KMS-11 (cell line): ENCODE data around the gene ELOVL7.

ENCODE experiments used
- H2AFZ ChIP-seq: fragments of 200-600 bp; sonication (generic); 2 replicates; pipeline ENCODE4 v1.6.1; 2016; ENCODE audit warnings: antibody characterized with exemption, mixed run types, low read depth
- H3K27ac ChIP-seq: fragments of 200-600 bp; sonication (generic); 2 replicates; pipeline ENCODE4 v1.6.1; 2016; ENCODE audit warnings: mild to moderate bottlenecking, mixed run types
- H3K27me3 ChIP-seq: fragments of 200-600 bp; sonication (generic); 2 replicates; pipeline ENCODE4 v1.6.1; 2017; ENCODE audit warnings: mild to moderate bottlenecking, low read depth, mixed run types, moderate library complexity; ENCODE audit not compliant: insufficient read depth
- H3K36me3 ChIP-seq: fragments of 200-600 bp; sonication (generic); 2 replicates; pipeline ENCODE4 v1.6.1; 2017; ENCODE audit warnings: mild to moderate bottlenecking, mixed run types; ENCODE audit not compliant: insufficient read depth
- H3K4me1 ChIP-seq: fragments of 200-600 bp; sonication (generic); 2 replicates; pipeline ENCODE4 v1.6.1; 2016; ENCODE audit warnings: mild to moderate bottlenecking, low read depth, mixed run types; ENCODE audit not compliant: poor library complexity, severe bottlenecking
- H3K4me2 ChIP-seq: fragments of 200-600 bp; sonication (generic); 2 replicates; pipeline ENCODE4 v1.7.0; 2016; ENCODE audit warnings: mild to moderate bottlenecking, mixed run types
- H3K4me3 ChIP-seq: fragments of 200-600 bp; sonication (generic); IDR thresholded peaks from 2 replicates; pipeline ENCODE4 v1.6.1; 2017; ENCODE audit warnings: low read depth, low read length, mixed read lengths; ENCODE audit not compliant: insufficient read depth
- H3K79me2 ChIP-seq: fragments of 200-600 bp; sonication (generic); 2 replicates; pipeline ENCODE4 v1.6.1; 2016; ENCODE audit warnings: low read depth, mixed run types; ENCODE audit not compliant: insufficient read depth
- H3K9ac ChIP-seq: fragments of 200-600 bp; sonication (generic); 2 replicates; pipeline ENCODE4 v1.6.1; 2016; ENCODE audit warnings: mild to moderate bottlenecking, mixed run types
- H4K20me1 ChIP-seq: fragments of 200-600 bp; sonication (generic); 2 replicates; pipeline ENCODE4 v1.6.1; 2016; ENCODE audit warnings: mild to moderate bottlenecking, mixed run types; ENCODE audit not compliant: insufficient read depth
- TF ChIP-seq, protein P1 (sequence below): fragments of 200-600 bp; sonication (generic); conservative IDR thresholded peaks from 2 replicates; pipeline ENCODE4 v1.6.1; 2017; ENCODE audit warnings: low read depth, mild to moderate bottlenecking, antibody characterized with exemption, low read length, moderate library complexity, mixed read lengths

The ELOVL7 gene

DNA sequence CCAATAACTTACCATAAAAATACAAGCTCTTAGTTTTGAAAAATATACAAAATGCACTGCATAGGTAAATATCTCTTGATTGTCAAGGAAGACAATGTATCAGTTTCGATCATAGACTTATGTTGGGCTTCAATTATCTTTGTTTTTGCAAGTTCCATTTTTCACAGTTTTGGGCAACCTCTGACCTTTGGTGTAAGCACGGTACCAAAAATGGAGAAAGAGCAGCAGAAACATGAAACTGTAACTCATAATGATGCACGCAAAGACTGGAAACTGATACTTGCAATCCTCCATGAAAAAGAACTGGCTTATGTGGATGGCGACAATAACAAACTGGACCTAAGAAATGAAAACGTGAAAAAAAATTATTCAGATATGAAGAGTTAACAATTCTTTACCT, 89.6 kb downstream of the ELOVL7 start:
- Histone ChIP-seq H3K36me3 (no peaks in the 10 kb centered on the region), H3K79me2 (no peaks in the 10 kb centered on the region), H3K9ac (no peak overlapping the region), H3K27ac (no peak overlapping the region; the same call in 1 of the 2 replicates), H4K20me1 (no peaks in the 10 kb centered on the region), H3K4me1 (peaks cover 14% of the 10 kb centered on the region), H3K27me3 (no peaks in the 10 kb centered on the region), H3K4me3 (no peak overlapping the region), H3K4me2 (peak overlapping the region; percentile 20; the same call in 1 of the 2 replicates), H2AFZ (no peak overlapping the region)
- TF ChIP-seq, protein P1, sequence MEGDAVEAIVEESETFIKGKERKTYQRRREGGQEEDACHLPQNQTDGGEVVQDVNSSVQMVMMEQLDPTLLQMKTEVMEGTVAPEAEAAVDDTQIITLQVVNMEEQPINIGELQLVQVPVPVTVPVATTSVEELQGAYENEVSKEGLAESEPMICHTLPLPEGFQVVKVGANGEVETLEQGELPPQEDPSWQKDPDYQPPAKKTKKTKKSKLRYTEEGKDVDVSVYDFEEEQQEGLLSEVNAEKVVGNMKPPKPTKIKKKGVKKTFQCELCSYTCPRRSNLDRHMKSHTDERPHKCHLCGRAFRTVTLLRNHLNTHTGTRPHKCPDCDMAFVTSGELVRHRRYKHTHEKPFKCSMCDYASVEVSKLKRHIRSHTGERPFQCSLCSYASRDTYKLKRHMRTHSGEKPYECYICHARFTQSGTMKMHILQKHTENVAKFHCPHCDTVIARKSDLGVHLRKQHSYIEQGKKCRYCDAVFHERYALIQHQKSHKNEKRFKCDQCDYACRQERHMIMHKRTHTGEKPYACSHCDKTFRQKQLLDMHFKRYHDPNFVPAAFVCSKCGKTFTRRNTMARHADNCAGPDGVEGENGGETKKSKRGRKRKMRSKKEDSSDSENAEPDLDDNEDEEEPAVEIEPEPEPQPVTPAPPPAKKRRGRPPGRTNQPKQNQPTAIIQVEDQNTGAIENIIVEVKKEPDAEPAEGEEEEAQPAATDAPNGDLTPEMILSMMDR = no peak

DNA sequence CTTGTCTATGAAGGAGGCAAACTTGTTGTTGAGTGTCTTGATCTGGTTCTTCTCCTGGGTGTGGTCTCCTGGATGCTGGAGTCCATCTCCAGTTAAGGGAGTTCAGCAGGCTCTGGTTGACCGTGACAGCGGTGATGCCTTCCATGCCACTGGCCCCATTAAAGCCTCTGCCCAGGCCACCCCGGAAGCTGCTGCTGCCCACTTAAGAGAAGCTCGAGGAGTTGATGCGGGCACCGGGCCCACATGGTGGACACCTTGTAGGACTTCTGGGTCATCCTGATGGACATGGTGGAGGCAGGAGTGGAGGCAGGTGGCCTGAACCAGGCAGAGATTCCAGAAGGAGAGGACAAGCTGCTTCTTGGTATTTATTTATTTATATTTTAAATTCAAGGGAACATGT, 99.4 kb downstream of the ELOVL7 start:
- Histone ChIP-seq H3K4me3 (no peak overlapping the region), H3K27me3 (no peaks in the 10 kb centered on the region), H3K36me3 (no peaks in the 10 kb centered on the region), H4K20me1 (no peaks in the 10 kb centered on the region), H2AFZ (no peak overlapping the region), H3K4me2 (no peak overlapping the region), H3K4me1 (no peaks in the 10 kb centered on the region), H3K79me2 (no peaks in the 10 kb centered on the region), H3K27ac (no peak overlapping the region), H3K9ac (no peak overlapping the region)
- TF ChIP-seq, protein P1 = no peak

DNA sequence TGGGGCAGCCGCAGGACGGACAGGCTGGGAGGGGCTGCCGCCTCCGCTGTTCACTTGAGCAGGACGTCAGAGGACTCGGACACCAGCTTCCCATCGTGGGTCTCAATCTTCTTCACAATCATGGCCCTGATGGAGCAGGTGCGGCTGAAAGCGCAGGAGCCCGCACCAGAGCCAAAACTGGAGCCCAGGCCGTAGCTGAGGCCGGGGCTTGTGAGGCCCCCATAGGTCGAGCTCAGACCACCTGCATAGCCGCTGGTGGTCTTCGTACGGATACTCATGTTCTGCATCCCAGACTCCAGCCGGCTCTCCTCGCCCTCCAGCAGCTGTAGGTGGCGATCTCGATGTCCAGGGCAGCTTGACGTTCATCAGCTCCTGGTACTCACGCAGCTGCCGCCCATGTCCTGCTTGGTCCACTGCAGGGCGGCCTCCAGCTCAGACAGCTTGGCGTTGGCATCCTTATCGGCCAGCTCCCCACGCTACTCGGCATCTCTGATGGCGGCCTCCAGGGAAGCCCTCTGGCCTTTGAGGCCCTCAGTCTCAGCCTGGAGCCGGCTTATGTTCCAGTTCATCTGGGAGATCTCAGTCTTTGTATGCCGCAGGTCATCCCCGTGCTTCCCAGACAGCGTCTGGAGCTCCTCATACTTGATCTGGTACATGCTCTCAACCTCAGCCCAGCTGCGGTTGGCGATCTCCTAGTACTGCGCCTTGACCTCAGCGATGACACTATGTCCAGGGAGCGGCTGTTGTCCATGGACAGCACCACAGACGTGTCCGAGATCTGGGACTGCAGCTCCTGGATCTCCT, 100.4 kb downstream of the ELOVL7 start:
- no peak overlapping the region for H3K27ac ChIP-seq
- TF ChIP-seq, protein P1 = no peak
- H2AFZ ChIP-seq = no peak overlapping the region
- H3K9ac ChIP-seq = no peak overlapping the region
- no peaks in the 10 kb centered on the region for H3K79me2 ChIP-seq
- no peaks in the 10 kb centered on the region for H4K20me1 ChIP-seq
- H3K36me3 ChIP-seq = no peaks in the 10 kb centered on the region
- H3K4me2 ChIP-seq = no peak overlapping the region
- H3K4me1 ChIP-seq = no peaks in the 10 kb centered on the region
- no peaks in the 10 kb centered on the region for H3K27me3 ChIP-seq
- no peak overlapping the region for H3K4me3 ChIP-seq

DNA sequence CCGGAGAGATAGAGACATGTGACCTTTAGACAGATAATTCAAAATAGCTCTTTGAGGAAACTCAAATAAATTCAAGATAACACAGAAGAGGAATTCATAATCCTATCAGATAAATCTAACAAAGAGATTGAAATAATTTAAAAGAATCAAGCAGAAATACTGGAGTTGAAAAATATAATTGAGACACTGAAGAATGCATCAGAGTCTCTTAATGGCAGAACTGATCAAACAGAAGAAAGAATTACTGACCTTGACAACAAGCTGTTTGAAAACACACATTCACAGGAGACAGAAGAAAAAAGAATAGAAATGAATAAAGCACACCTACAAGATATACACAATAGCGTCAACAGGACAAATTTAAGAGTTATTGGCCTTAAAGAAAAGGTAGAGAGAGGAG, 103.7 kb downstream of the ELOVL7 start:
- Histone ChIP-seq H3K4me2 (no peak overlapping the region), H3K27me3 (no peaks in the 10 kb centered on the region), H4K20me1 (no peaks in the 10 kb centered on the region), H2AFZ (no peak overlapping the region), H3K79me2 (no peaks in the 10 kb centered on the region), H3K36me3 (no peaks in the 10 kb centered on the region), H3K4me1 (no peaks in the 10 kb centered on the region), H3K4me3 (no peak overlapping the region), H3K9ac (no peak overlapping the region), H3K27ac (no peak overlapping the region)
- TF ChIP-seq, protein P1 = no peak
